ENCODE measurements around the gene PRKG1. TPM values are rescaled to one million over a fixed set of nuclear protein-coding genes. Genes with fewer than 3 reads are reported as not detected.

Gene PRKG1
- polyA plus RNA-seq, 1 donor = 12.0 TPM

- Histone ChIP-seq H3K27ac (ENCODE audit: low read length) (no peak overlapping the region), H3K27me3 (ENCODE audit: control insufficient read depth, insufficient read depth, low read length) (no peaks in the 10 kb centered on the region), H3K4me1 (ENCODE audit: control insufficient read depth, insufficient read depth, low read length) (no peaks in the 10 kb centered on the region), H3K4me3 (ENCODE audit: low read length) (no peak overlapping the region), H3K9me3 (ENCODE audit: control insufficient read depth, low read depth, low read length) (no peaks in the 10 kb centered on the region), H3K36me3 (ENCODE audit: control insufficient read depth, insufficient read depth, low read length) (no peaks in the 10 kb centered on the region)
- WGBS (ENCODE audit: insufficient coverage, low lambda C conversion rate) = 70% methylated on average over 2 of the region's 3 CpGs
- no peak for DNase-seq
Measured at GRCh38 chr10:52111101-52111891, 1037.0 kb downstream of the PRKG1 start.

- no CpG with 5 or more reads among the region's 3 CpGs for WGBS (ENCODE audit: insufficient coverage, low lambda C conversion rate)
Measured at GRCh38 chr10:52115823-52116222, 1041.5 kb downstream of the PRKG1 start.

GRCh38 chr10:52119507-52119906, 1045.2 kb downstream of the PRKG1 start:
- no peak for DNase-seq
- no peak overlapping the region for H3K27ac ChIP-seq (ENCODE audit: low read length)
- no peak overlapping the region for H3K4me3 ChIP-seq (ENCODE audit: low read length)
- no peaks in the 10 kb centered on the region for H3K27me3 ChIP-seq (ENCODE audit: control insufficient read depth, insufficient read depth, low read length)
- H3K4me1 ChIP-seq (ENCODE audit: control insufficient read depth, insufficient read depth, low read length) = no peaks in the 10 kb centered on the region
- H3K36me3 ChIP-seq (ENCODE audit: control insufficient read depth, insufficient read depth, low read length) = no peaks in the 10 kb centered on the region
- no peaks in the 10 kb centered on the region for H3K9me3 ChIP-seq (ENCODE audit: control insufficient read depth, low read depth, low read length)

More at GRCh38 chr10:52115823-52116222, 1041.5 kb downstream of the PRKG1 start:
- Histone ChIP-seq H3K4me3 (ENCODE audit: low read length) (no peak overlapping the region), H3K9me3 (ENCODE audit: control insufficient read depth, low read depth, low read length) (no peaks in the 10 kb centered on the region), H3K27ac (ENCODE audit: low read length) (no peak overlapping the region), H3K4me1 (ENCODE audit: control insufficient read depth, insufficient read depth, low read length) (no peaks in the 10 kb centered on the region), H3K36me3 (ENCODE audit: control insufficient read depth, insufficient read depth, low read length) (no peaks in the 10 kb centered on the region), H3K27me3 (ENCODE audit: control insufficient read depth, insufficient read depth, low read length) (no peaks in the 10 kb centered on the region)
- no peak for DNase-seq

- Histone ChIP-seq H3K36me3 (ENCODE audit: control insufficient read depth, insufficient read depth, low read length) (no peaks in the 10 kb centered on the region), H3K27me3 (ENCODE audit: control insufficient read depth, insufficient read depth, low read length) (no peaks in the 10 kb centered on the region), H3K4me3 (ENCODE audit: low read length) (no peak overlapping the region), H3K9me3 (ENCODE audit: control insufficient read depth, low read depth, low read length) (no peaks in the 10 kb centered on the region), H3K27ac (ENCODE audit: low read length) (no peak overlapping the region), H3K4me1 (ENCODE audit: control insufficient read depth, insufficient read depth, low read length) (no peaks in the 10 kb centered on the region)
- 90% methylated on average over 3 of the region's 4 CpGs for WGBS (ENCODE audit: insufficient coverage, low lambda C conversion rate)
- no peak for DNase-seq
Measured at GRCh38 chr10:52121688-52122087, 1047.4 kb downstream of the PRKG1 start.

- H3K4me1 ChIP-seq (ENCODE audit: control insufficient read depth, insufficient read depth, low read length) = no peaks in the 10 kb centered on the region
- H3K27ac ChIP-seq (ENCODE audit: low read length) = no peak overlapping the region
- H3K27me3 ChIP-seq (ENCODE audit: control insufficient read depth, insufficient read depth, low read length) = no peaks in the 10 kb centered on the region
- WGBS (ENCODE audit: insufficient coverage, low lambda C conversion rate) = 100% methylated on average over 3 of the region's 8 CpGs
- no peaks in the 10 kb centered on the region for H3K9me3 ChIP-seq (ENCODE audit: control insufficient read depth, low read depth, low read length)
- DNase-seq = no peak
- H3K4me3 ChIP-seq (ENCODE audit: low read length) = no peak overlapping the region
- no peaks in the 10 kb centered on the region for H3K36me3 ChIP-seq (ENCODE audit: control insufficient read depth, insufficient read depth, low read length)
Measured at GRCh38 chr10:52128056-52128683, 1053.9 kb downstream of the PRKG1 start.

- H3K27me3 ChIP-seq (ENCODE audit: control insufficient read depth, insufficient read depth, low read length) = no peaks in the 10 kb centered on the region
- no peaks in the 10 kb centered on the region for H3K4me1 ChIP-seq (ENCODE audit: control insufficient read depth, insufficient read depth, low read length)
- no CpG with 5 or more reads among the region's 3 CpGs for WGBS (ENCODE audit: insufficient coverage, low lambda C conversion rate)
- no peaks in the 10 kb centered on the region for H3K36me3 ChIP-seq (ENCODE audit: control insufficient read depth, insufficient read depth, low read length)
- H3K27ac ChIP-seq (ENCODE audit: low read length) = no peak overlapping the region
- DNase-seq = no peak
- no peak overlapping the region for H3K4me3 ChIP-seq (ENCODE audit: low read length)
- no peaks in the 10 kb centered on the region for H3K9me3 ChIP-seq (ENCODE audit: control insufficient read depth, low read depth, low read length)
Measured at GRCh38 chr10:52129410-52130178, 1055.3 kb downstream of the PRKG1 start.

- Histone ChIP-seq H3K4me3 (ENCODE audit: low read length) (no peak overlapping the region), H3K9me3 (ENCODE audit: control insufficient read depth, low read depth, low read length) (no peaks in the 10 kb centered on the region), H3K27me3 (ENCODE audit: control insufficient read depth, insufficient read depth, low read length) (no peaks in the 10 kb centered on the region), H3K36me3 (ENCODE audit: control insufficient read depth, insufficient read depth, low read length) (no peaks in the 10 kb centered on the region), H3K4me1 (ENCODE audit: control insufficient read depth, insufficient read depth, low read length) (no peaks in the 10 kb centered on the region), H3K27ac (ENCODE audit: low read length) (no peak overlapping the region)
- DNase-seq = no peak
- WGBS (ENCODE audit: insufficient coverage, low lambda C conversion rate) = 75% methylated on average over 2 of the region's 2 CpGs
Measured at GRCh38 chr10:52135101-52135500, 1060.8 kb downstream of the PRKG1 start.

GRCh38 chr10:52136921-52137320, 1062.6 kb downstream of the PRKG1 start:
- Histone ChIP-seq H3K4me3 (ENCODE audit: low read length) (no peak overlapping the region), H3K9me3 (ENCODE audit: control insufficient read depth, low read depth, low read length) (no peaks in the 10 kb centered on the region), H3K36me3 (ENCODE audit: control insufficient read depth, insufficient read depth, low read length) (no peaks in the 10 kb centered on the region), H3K27ac (ENCODE audit: low read length) (no peak overlapping the region), H3K27me3 (ENCODE audit: control insufficient read depth, insufficient read depth, low read length) (no peaks in the 10 kb centered on the region), H3K4me1 (ENCODE audit: control insufficient read depth, insufficient read depth, low read length) (no peaks in the 10 kb centered on the region)
- DNase-seq = no peak
- no CpG with 5 or more reads among the region's 2 CpGs for whole genome bisulfite sequencing (ENCODE audit: insufficient coverage, low lambda C conversion rate)

- Histone ChIP-seq H3K27ac (ENCODE audit: low read length) (no peak overlapping the region), H3K4me3 (ENCODE audit: low read length) (no peak overlapping the region), H3K4me1 (ENCODE audit: control insufficient read depth, insufficient read depth, low read length) (no peaks in the 10 kb centered on the region), H3K27me3 (ENCODE audit: control insufficient read depth, insufficient read depth, low read length) (no peaks in the 10 kb centered on the region), H3K9me3 (ENCODE audit: control insufficient read depth, low read depth, low read length) (no peaks in the 10 kb centered on the region), H3K36me3 (ENCODE audit: control insufficient read depth, insufficient read depth, low read length) (no peaks in the 10 kb centered on the region)
- WGBS (ENCODE audit: insufficient coverage, low lambda C conversion rate) = no CpG with 5 or more reads among the region's 1 CpG
- DNase-seq = no peak
Measured at GRCh38 chr10:52143338-52143737, 1069.1 kb downstream of the PRKG1 start.

- no peaks in the 10 kb centered on the region for H3K9me3 ChIP-seq (ENCODE audit: control insufficient read depth, low read depth, low read length)
- H3K27ac ChIP-seq (ENCODE audit: low read length) = no peak overlapping the region
- no CpG with 5 or more reads among the region's 1 CpG for WGBS (ENCODE audit: insufficient coverage, low lambda C conversion rate)
- no peaks in the 10 kb centered on the region for H3K4me1 ChIP-seq (ENCODE audit: control insufficient read depth, insufficient read depth, low read length)
- no peak for DNase-seq
- H3K4me3 ChIP-seq (ENCODE audit: low read length) = no peak overlapping the region
- H3K36me3 ChIP-seq (ENCODE audit: control insufficient read depth, insufficient read depth, low read length) = no peaks in the 10 kb centered on the region
- H3K27me3 ChIP-seq (ENCODE audit: control insufficient read depth, insufficient read depth, low read length) = no peaks in the 10 kb centered on the region
Measured at GRCh38 chr10:52145636-52146035, 1071.3 kb downstream of the PRKG1 start.

Measured in large intestine (tissue), 3 donors.